ENCODE data around the gene PUS3.
A peak's percentile ranks its signal among the peaks of the same experiment; 100 is the strongest.
"Not testable (repeated sequence)": the region's sequence is repeated elsewhere in the genome, so short reads cannot be mapped to it uniquely, and the experiment has no call there.

PUS3 gene

GRCh38 chr11:125914601-125915000 is 11.6 kb upstream of the PUS3 start:
- not testable (repeated sequence) for DNase-seq

- DNase-seq: no peak
Measured at GRCh38 chr11:125910226-125910849, 7.3 kb upstream of the PUS3 start.

- no peak for DNase-seq
Measured at GRCh38 chr11:125904678-125905077, 1.7 kb upstream of the PUS3 start.

- DNase-seq: no peak
Measured at GRCh38 chr11:125903711-125904659, 979 bp upstream of the PUS3 start, which contains the start of gene DDX25. DDX25 (plus strand) TSS chr11:125904508; CDS start chr11:125904518, 10 bp downstream.

GRCh38 chr11:125902277-125902926 is 604 bp downstream of the PUS3 start:
- no peak for DNase-seq

DNA sequence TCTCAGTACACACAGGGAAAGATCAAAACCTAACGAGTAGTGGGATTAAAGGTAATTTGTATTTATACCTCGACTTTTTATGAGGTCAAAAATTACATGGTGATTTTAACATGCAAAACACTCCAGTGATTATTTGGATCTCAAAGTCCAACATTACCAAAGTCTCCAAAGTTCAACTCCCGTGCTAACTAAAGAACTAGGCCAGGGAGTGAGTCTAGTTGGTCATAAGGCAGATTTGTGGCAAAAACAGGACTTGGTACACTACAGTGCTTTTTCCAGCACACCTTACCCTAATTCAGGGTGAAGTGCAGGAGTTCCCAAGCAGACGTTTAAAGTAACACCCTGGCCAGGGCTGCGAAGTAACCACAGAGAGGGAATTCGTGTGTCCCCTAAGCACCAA is 1.1 kb downstream of the PUS3 start:
- no peak for DNase-seq

DNA sequence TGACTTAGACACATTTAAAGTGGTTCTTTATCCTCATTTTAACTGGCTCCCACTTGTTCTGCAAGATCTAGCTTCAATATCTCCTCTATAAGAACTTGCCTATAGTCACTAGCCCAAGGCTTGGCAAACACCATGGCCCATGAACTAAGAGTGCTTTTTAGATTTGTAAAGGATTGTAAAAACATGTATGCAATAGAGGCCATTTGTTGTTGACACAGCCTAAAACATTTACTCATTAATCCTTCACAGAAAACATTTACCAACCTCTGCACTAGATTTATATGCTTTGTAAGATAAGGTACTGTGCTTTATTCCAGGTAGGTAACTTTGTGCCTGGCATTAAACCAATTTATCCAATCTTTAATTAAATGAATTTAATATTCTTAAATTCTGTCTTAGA is 10.0 kb downstream of the PUS3 start:
- no peak for DNase-seq

- no peak for DNase-seq
Measured at GRCh38 chr11:125892071-125892470, 10.9 kb downstream of the PUS3 start.

DNA sequence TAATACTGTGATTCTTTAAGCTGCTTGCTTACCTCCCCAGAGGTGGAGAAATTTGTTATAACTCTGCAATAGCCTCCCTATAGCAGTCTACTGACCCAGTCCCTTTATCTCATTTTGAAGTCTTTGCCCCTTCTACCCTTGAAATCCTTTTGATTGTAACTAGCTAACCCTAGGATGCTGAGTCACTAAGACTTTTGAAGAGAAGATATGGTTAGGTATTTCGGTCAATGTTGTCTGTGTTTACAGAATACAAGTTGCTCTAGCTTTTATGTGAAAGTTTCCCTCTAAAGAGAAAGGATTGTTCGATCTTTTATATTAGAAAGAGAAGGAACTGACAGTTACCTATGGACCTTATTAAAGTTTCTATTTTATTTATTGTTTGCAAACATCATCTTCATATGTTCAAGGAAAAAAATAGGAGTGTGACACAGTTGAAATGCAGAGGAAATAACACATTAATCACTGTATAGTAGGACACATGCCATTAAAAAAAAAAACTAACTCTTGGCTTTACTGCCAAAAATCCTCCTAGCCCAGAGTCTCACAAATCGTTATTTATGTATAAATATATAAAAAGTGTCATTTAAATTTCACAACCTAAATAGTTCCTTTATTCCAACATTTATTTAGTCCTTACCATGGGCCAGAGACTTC is 12.4 kb downstream of the PUS3 start:
- DNase-seq: peak; percentile 21

GRCh38 chr11:125887373-125888324 is 15.4 kb downstream of the PUS3 start, which contains the start of gene HYLS1:
HYLS1 (plus strand) TSS chr11:125887668; CDS start chr11:125899369, 11,701 bp downstream.
- peak; percentile 92 for DNase-seq

DNA sequence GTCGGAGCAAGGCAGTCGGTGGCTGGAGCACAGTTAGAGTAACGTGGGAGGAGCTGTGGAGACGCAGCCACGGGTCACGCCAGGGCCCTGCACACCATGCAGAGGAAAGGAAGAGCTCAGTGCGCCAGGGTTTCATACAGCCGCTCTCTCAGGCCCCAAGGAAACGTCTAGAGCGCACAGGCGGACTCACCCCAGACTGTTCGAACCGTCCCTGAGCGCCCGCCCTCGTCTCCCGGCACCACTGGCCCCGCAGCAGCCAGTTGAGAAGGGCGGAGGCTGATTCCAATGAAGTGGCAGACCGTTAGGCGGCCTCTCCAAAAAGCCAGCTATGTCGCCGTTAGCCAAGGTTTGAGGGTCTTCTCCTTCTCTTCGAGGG is 16.0 kb downstream of the PUS3 start:
- peak; percentile 35 for DNase-seq

GRCh38 chr11:125883375-125883774 is 19.6 kb downstream of the PUS3 start:
- DNase-seq: no peak

- no peak for DNase-seq
Measured at GRCh38 chr11:125881291-125881690, 21.7 kb downstream of the PUS3 start.

GRCh38 chr11:125874556-125875124 is 28.4 kb downstream of the PUS3 start:
- DNase-seq: peak; percentile 86

DNA sequence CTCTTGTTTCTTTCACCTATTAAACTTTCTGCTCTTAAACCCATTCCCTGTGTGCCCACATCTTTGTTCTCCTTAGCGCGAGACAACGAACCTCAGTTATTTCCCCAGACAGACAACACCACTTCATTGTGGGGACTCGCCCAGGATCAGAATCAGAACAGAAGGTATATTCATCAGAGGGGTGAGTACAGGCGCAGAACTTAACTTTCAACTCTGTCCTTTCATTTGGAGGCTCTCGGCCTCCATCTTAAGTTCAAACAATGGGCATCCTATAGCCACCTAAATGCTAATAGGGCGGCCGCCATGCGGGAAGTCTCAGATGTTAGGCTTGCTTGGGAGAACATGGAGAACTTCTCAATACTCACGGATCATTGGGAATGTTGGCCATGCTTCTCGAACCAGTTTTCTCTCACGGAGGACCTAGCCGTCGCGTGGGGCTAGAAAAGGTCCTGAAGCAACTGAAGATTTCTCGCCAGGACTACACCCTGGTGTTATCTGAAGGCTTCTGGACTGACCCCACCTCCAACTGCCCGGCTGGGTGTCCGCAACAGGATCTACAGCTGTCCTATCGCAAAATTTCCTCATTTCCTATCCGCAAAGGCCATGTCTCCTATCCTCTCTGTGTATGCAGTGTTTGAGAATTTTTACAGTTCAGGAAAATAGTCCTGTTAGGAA is 29.0 kb downstream of the PUS3 start:
- no peak for DNase-seq

DNA sequence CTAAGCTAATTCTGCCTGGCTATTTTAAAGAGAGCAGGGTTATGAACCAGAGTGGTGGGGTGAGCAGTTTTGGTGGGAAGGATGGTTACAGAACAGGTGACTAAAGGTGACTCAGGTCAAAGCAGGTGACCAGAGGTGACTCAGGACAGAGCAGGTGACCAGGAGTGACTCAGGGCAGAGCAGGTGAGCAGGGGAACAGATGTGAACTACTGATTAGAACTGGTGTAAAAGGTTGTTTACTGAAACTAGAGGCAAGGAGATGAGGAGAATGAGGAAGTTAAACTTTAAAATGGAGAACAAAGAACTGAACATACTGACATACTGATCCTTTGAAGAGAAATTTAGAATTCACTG is 30.9 kb downstream of the PUS3 start:
- no peak for DNase-seq

- peak; percentile 58 for DNase-seq
Measured at GRCh38 chr11:125871391-125872137, 31.4 kb downstream of the PUS3 start.

DNA sequence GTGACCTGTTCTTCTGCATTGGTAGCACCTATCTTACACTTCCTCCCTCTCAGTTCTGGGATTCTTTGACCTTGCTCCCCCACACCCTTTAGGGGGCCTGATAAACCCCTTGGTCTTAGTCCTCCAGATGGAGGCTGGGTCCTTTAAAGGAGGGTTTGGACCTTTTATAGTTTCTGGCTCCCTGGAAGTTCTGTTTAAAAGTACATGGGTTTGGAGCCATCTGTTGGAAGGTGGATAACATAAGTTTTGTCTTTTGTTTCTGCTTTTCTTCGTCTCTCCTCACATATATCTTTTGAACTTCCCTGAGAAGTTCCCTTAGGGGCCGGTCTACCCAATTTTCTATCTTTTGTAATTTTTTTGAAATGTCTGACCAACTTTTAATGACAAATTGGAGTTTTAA is 33.5 kb downstream of the PUS3 start:
- no peak for DNase-seq

- not testable (repeated sequence) for DNase-seq
Measured at GRCh38 chr11:125865354-125865753, 37.7 kb downstream of the PUS3 start.

DNA sequence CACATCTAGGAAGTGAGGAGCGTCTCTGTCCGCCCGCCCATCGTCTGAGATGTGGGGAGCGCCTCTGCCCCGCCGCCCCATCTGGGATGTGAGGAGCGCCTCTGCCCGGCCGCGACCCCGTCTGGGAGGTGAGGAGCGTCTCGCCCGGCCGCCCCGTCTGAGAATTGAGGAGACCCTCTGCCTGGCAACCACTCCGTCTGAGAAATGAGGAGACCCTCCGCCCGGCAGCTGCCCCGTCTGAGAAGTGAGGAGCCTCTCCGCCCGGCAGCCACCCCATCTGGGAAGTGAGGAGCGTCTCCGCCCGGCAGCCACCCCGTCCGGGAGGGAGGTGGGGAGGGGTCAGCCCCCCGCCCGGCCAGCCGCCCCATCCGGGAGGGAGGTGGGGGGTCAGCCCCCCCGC is 40.2 kb downstream of the PUS3 start:
- not testable (repeated sequence) for DNase-seq

All from hematopoietic multipotent progenitor cell treated with erythropoietin and hydrocortisone succinate and interleukin-3 and kit ligand, for 6 days (in vitro differentiated cells).